Measurements from ENCODE around the gene CMTM3. TPM values are rescaled to one million over a fixed set of nuclear protein-coding genes. Genes with fewer than 3 reads are reported as not detected.

The CMTM3 gene
- total and polyA plus RNA-seq, 9 of the 15 experiments (the other 6 are each of a cell fraction or from before 2014, with no cell fraction given), result 4.6 to 33.4 (median 17.5) TPM

- TF ChIP-seq UBTF (IDR thresholded peaks at IDR 0.05; ENCODE audit: borderline replicate concordance in 1 of 2, low read depth in 2 of 2, low read length in 2 of 2), result peak in 1 of 2 experiments; percentile 97; a peak in 2 of 4 replicates
- TF ChIP-seq TAF1 (IDR thresholded peaks at IDR 0.05; ENCODE audit: control insufficient read depth, extremely low read depth, insufficient read depth, low read length, severe bottlenecking), result peak; percentile 45
- no peak for TF ChIP-seq ZNF274 (IDR thresholded peaks at IDR 0.05; ENCODE audit: borderline replicate concordance, low read depth, low read length)
- TF ChIP-seq, protein P1, sequence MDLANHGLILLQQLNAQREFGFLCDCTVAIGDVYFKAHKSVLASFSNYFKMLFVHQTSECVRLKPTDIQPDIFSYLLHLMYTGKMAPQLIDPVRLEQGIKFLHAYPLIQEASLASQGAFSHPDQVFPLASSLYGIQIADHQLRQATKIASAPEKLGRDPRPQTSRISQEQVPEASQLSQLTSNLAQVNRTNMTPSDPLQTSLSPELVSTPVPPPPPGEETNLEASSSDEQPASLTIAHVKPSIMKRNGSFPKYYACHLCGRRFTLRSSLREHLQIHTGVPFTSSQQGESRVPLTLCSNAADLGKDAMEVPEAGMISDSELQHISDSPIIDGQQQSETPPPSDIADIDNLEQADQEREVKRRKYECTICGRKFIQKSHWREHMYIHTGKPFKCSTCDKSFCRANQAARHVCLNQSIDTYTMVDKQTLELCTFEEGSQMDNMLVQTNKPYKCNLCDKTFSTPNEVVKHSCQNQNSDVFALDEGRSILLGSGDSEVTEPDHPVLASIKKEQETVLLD (IDR thresholded peaks at IDR 0.05), result peak; percentile 48; the same call in 1 of the 2 replicates
- TF ChIP-seq, protein P2, sequence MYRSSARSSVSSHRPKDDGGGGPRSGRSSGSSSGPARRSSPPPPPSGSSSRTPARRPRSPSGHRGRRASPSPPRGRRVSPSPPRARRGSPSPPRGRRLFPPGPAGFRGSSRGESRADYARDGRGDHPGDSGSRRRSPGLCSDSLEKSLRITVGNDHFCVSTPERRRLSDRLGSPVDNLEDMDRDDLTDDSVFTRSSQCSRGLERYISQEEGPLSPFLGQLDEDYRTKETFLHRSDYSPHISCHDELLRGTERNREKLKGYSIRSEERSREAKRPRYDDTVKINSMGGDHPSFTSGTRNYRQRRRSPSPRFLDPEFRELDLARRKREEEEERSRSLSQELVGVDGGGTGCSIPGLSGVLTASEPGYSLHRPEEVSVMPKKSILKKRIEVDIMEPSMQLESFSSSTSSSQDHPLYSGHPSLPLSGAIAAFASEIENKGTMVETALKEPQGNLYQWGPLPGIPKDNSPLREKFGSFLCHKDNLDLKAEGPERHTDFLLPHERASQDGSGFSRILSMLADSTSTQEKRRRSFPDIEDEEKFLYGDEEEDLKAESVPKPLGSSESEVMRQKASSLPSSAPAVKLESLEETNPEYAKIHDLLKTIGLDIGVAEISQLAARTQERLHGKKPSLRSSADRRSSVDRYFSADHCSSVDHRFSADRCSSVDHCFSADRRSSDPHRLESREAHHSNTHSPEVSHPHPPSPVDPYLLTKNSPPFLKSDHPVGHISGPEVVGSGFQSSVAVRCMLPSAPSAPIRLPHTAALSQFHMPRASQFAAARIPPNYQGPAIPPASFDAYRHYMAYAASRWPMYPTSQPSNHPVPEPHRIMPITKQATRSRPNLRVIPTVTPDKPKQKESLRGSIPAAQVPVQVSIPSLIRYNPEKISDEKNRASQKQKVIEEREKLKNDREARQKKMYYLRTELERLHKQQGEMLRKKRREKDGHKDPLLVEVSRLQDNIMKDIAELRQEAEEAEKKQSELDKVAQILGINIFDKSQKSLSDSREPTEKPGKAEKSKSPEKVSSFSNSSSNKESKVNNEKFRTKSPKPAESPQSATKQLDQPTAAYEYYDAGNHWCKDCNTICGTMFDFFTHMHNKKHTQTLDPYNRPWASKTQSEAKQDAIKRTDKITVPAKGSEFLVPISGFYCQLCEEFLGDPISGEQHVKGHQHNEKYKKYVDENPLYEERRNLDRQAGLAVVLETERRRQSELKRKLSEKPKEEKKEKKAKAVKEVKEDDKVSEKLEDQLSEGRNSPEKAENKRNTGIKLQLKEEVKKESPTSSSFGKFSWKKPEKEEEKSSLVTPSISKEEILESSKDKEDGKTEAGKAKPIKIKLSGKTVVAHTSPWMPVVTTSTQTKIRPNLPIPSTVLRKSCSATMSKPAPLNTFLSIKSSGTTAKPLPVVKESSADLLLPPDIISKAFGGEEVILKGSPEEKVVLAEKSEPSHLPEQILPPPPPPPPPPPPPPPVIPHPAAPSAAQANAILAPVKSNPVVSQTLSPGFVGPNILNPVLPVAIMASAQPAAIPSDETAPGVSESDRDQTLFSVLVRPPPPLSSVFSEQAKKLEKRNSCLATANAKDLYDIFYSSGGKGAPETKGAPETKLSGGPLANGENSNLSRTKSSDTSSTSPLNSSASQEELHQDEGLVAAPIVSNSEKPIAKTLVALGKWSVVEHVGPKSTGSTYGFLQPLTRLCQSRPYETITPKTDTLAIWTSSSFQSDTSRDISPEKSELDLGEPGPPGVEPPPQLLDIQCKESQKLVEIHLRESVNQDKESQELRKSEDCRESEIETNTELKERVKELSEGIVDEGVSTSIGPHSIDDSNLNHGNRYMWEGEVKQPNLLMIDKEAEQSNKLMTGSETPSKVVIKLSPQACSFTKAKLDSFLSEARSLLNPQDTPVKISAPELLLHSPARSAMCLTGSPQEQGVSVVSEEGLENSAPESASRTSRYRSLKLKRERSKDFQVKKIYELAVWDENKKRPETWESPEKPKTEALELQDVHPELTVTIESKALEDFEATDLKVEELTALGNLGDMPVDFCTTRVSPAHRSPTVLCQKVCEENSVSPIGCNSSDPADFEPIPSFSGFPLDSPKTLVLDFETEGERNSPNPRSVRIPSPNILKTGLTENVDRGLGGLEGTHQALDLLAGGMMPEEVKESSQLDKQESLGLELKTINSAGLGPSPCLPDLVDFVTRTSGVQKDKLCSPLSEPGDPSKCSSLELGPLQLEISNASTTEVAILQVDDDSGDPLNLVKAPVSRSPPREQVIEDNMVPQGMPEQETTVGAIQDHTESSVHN (IDR thresholded peaks at IDR 0.05; ENCODE audit: borderline replicate concordance in 1 of 2, low read depth in 1 of 2), result no peak
- TF ChIP-seq TCF3 (CRISPR knock-in tag; IDR thresholded peaks at IDR 0.05), result peak; percentile 79
- TF ChIP-seq, protein P3, sequence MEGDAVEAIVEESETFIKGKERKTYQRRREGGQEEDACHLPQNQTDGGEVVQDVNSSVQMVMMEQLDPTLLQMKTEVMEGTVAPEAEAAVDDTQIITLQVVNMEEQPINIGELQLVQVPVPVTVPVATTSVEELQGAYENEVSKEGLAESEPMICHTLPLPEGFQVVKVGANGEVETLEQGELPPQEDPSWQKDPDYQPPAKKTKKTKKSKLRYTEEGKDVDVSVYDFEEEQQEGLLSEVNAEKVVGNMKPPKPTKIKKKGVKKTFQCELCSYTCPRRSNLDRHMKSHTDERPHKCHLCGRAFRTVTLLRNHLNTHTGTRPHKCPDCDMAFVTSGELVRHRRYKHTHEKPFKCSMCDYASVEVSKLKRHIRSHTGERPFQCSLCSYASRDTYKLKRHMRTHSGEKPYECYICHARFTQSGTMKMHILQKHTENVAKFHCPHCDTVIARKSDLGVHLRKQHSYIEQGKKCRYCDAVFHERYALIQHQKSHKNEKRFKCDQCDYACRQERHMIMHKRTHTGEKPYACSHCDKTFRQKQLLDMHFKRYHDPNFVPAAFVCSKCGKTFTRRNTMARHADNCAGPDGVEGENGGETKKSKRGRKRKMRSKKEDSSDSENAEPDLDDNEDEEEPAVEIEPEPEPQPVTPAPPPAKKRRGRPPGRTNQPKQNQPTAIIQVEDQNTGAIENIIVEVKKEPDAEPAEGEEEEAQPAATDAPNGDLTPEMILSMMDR (IDR thresholded peaks at IDR 0.05 in 2 of 3, conservative IDR thresholded peaks at IDR 0.05 in 1 of 3; ENCODE audit: insufficient read depth in 2 of 3, low read depth in 1 of 3, low read length in 3 of 3), result peak; percentile 48 to 58 (median 54)
- no peak; the same call in 1 of the 2 replicates for TF ChIP-seq ZSCAN29 (IDR thresholded peaks at IDR 0.05)
- 0 out of 2 replicates have a peak, but pooled peaks have one; percentile 20 for TF ChIP-seq NFRKB (IDR thresholded peaks at IDR 0.05; ENCODE audit: low read depth)
These were observed 56.1 kb downstream of the CMTM3 start (continued) for GRCh38 chr16:66660422-66661209.
